HUDEP-2 (cell line): Measurements from ENCODE around the gene UGT1A8.
A peak's percentile ranks its signal among the peaks of the same experiment; 100 is the strongest.
"Not testable (repeated sequence)": the region's sequence is repeated elsewhere in the genome, so short reads cannot be mapped to it uniquely, and the experiment has no call there.

ENCODE experiments used
- DNase-seq, 76 experiments: peaks; one replicate each; lab custom pipeline; 2025; ENCODE audit not compliant: unreplicated experiment in 76 of 76; lab: John Stamatoyannopoulos, UW

UGT1A8 gene

GRCh38 chr2:233711312-233712008 lies 94.0 kb downstream of the UGT1A8 start:
- DNase-seq, result peak in 62 of 76 experiments; percentile 3 to 76 (median 49)

- no peak for DNase-seq
Measured at GRCh38 chr2:233712611-233713261, 95.3 kb downstream of the UGT1A8 start, which contains the start of gene UGT1A5. UGT1A5 (plus strand) TSS chr2:233712907; CDS start chr2:233712992, 85 bp downstream.

GRCh38 chr2:233713262-233713615 lies 95.8 kb downstream of the UGT1A8 start:
- no peak for DNase-seq

- DNase-seq, result no peak
Measured at GRCh38 chr2:233714121-233714520, 96.7 kb downstream of the UGT1A8 start.

- no peak for DNase-seq
Measured at GRCh38 chr2:233718552-233718951, 101.1 kb downstream of the UGT1A8 start, which contains the start of gene UGT1A4. UGT1A4 (plus strand) TSS chr2:233718736; CDS start chr2:233718821, 85 bp downstream.

- no peak for DNase-seq
Measured at GRCh38 chr2:233728723-233729301, 111.4 kb downstream of the UGT1A8 start, which contains the start of gene UGT1A3. UGT1A3 (plus strand) TSS chr2:233729042; CDS start chr2:233729127, 85 bp downstream.

GRCh38 chr2:233736868-233737653 lies 119.6 kb downstream of the UGT1A8 start:
- DNase-seq, result not testable (repeated sequence)

- DNase-seq, result no peak
Measured at GRCh38 chr2:233740870-233741269, 123.4 kb downstream of the UGT1A8 start.

- no peak for DNase-seq
Measured at GRCh38 chr2:233743464-233744259, 126.2 kb downstream of the UGT1A8 start.

GRCh38 chr2:233745073-233745755 lies 127.8 kb downstream of the UGT1A8 start:
- DNase-seq, result no peak

- not testable (repeated sequence) for DNase-seq
Measured at GRCh38 chr2:233745838-233746237, 128.4 kb downstream of the UGT1A8 start.

GRCh38 chr2:233746475-233747282 lies 129.2 kb downstream of the UGT1A8 start:
- DNase-seq, result no peak

GRCh38 chr2:233747283-233747544 lies 129.8 kb downstream of the UGT1A8 start:
- no peak for DNase-seq

- not testable (repeated sequence) for DNase-seq
Measured at GRCh38 chr2:233750689-233751088, 133.3 kb downstream of the UGT1A8 start.

GRCh38 chr2:233751212-233752009 lies 134.0 kb downstream of the UGT1A8 start:
- not testable (repeated sequence) for DNase-seq

- DNase-seq, result no peak
Measured at GRCh38 chr2:233754872-233755611, 137.6 kb downstream of the UGT1A8 start.

- DNase-seq, result no peak
Measured at GRCh38 chr2:233756429-233757081, 139.1 kb downstream of the UGT1A8 start.
